HL-60 (cell line): ENCODE measurements around the gene GOLM1.

Experiments used
- CTCF ChIP-seq: IDR thresholded peaks from one replicate; pipeline ENCODE4 v1.5.1; 2011; ENCODE audit warnings: low read length, control low read depth, inconsistent platforms; ENCODE audit not compliant: insufficient read depth
- GABPA ChIP-seq: IDR thresholded peaks from 2 replicates; pipeline ENCODE4 v1.6.1; 2012; ENCODE audit warnings: low read depth
- POLR2AphosphoS5 ChIP-seq: IDR thresholded peaks from 2 replicates; pipeline ENCODE4 v1.6.1; 2012; ENCODE audit warnings: low read depth
- REST ChIP-seq: IDR thresholded peaks from 2 replicates; pipeline ENCODE4 v1.6.1; 2012; ENCODE audit warnings: low read depth; ENCODE audit not compliant: insufficient replicate concordance
- SPI1 ChIP-seq: IDR thresholded peaks from 2 replicates; pipeline ENCODE4 v1.6.1; 2012; ENCODE audit warnings: low read depth, mild to moderate bottlenecking, borderline replicate concordance

- no peak for TF ChIP-seq CTCF
- no peak for TF ChIP-seq POLR2AphosphoS5
- TF ChIP-seq REST = no peak
- no peak for TF ChIP-seq GABPA
- TF ChIP-seq SPI1 = no peak
Measured at GRCh38 chr9:86099701-86100364, 475 bp upstream of the GOLM1 start.
